GM08714 (cell line): ENCODE results near the gene RNASE1.
"Not testable (repeated sequence)": the region's sequence is repeated elsewhere in the genome, so short reads cannot be mapped to it uniquely, and the experiment has no call there.

Experiments
- H3K4me3 ChIP-seq: fragments of 200-500 bp; sonication (Bioruptor generic); 2 replicates; pipeline ENCODE4 v1.5.1; 2014; ENCODE audit warnings: mild to moderate bottlenecking, low read length, inconsistent platforms
- ZNF274 ChIP-seq: IDR thresholded peaks from 2 replicates; pipeline ENCODE4 v1.6.1; 2012; ENCODE audit warnings: mild to moderate bottlenecking, low read depth, low read length

RNASE1 gene

DNA sequence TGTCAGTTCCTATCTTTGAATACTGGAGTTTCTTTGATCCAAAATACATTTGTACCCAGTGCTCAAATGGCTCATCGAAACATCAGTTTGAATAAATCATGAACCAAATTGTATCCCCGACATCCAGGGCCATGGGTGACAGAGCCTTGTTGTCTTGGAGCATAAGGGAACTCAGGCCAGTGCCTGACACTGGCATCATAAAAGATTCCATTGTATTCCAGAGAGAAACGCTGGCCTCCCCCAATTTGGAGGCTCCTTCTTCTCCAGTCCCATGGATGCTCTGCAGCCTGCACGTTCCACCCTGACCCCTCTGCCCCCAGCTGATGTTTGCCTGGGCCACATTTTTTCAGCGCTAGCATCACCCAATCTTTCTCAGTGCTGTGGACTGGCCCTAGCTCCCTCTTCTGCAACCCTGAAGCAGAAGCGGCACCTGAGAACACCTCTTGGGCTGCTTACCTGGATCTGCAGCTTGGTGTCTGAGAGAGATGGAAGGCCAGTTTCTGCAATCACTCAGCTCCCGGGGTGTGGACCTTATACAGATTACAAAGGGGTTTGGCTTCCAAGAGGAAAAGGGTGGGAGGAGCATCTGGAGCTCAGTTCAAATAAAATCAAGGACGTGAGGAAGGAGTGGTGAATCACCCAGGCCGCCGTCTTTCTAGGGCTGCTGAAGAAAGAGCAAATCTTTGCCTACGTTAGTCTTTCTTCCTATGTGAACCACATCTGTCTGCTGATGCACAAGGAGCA lies at the start of gene RNASE1:
TSS of gene RNASE1 (minus strand) at position 504 of the 744 bp plus-strand sequence. CDS start 776 bp downstream, outside the sequence.
- no peak for TF ChIP-seq ZNF274
- H3K4me3 ChIP-seq: no peak within 1 kb of the TSS

- no peak overlapping the region for H3K4me3 ChIP-seq
- TF ChIP-seq ZNF274: no peak
These were observed 46.4 kb upstream of the RNASE1 start for GRCh38 chr14:20848955-20849570.

GRCh38 chr14:20848316-20848954 lies 45.8 kb upstream of the RNASE1 start:
- H3K4me3 ChIP-seq: no peak overlapping the region
- TF ChIP-seq ZNF274: no peak

DNA sequence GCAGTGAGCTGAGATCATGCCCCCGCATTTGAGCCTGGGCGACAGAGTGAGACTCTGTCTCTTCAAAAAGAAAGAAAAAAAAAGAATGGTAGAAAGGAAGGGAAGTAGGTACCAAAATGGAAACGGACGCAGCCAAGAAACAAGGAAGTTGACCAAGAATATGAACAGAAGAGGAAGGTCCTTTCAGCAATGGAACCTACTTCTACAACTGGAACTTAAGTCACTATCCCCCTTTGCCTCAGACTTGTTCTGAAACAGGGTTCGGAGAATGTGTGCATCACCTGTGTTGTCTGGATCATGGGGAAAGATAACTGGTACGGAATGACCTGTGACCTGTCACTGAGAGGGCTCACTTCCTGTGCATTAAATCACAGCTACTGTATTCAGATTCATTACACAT lies 43.9 kb upstream of the RNASE1 start:
- H3K4me3 ChIP-seq: no peak overlapping the region
- TF ChIP-seq ZNF274: no peak

DNA sequence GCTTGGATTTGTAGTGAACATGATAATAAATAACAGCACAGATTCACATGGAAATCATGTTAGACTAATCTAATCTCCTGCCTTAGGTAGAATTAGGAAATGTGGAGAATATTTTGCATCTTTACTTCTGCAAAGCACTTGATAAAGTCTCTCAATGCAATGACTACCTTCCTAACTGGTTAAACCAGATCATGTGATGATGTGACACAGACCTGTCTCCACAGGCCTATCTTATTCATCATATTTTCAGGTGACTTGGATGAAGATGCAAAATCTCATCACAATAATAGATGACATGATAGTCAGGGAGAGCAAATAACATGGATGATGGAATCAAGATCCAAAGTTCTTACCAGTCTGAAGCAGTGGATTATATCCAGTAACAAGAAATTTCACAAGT lies 38.5 kb upstream of the RNASE1 start:
- no peak for TF ChIP-seq ZNF274

GRCh38 chr14:20837831-20838230 lies 35.2 kb upstream of the RNASE1 start:
- no peak for TF ChIP-seq ZNF274
- H3K4me3 ChIP-seq: no peak overlapping the region

More for the DNA sequence above, 38.5 kb upstream of the RNASE1 start:
- no peak overlapping the region for H3K4me3 ChIP-seq

- no peak for TF ChIP-seq ZNF274
- no peak overlapping the region for H3K4me3 ChIP-seq
These were observed 34.2 kb upstream of the RNASE1 start for GRCh38 chr14:20836668-20837338.

DNA sequence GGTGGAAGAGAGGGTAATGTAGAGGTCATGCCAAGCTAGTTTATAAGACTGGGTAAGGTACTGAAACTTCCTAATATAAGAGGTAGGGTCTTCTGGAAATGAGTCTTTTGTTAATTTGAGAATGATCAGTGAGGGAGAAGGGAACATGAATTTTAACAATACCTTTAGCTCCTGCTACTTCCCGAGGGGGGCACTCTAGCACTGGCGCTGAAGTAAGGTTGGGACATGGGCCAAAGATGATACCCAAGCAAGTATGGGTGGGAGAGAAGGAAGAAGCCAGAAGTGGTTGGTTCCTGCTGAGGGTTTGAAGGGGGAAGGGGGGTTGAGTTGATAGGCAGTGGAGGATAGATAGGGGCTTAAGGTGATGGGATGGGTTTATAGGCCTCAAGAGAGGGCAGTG lies 32.3 kb upstream of the RNASE1 start:
- TF ChIP-seq ZNF274: no peak
- H3K4me3 ChIP-seq: no peak overlapping the region

GRCh38 chr14:20830831-20831230 lies 28.2 kb upstream of the RNASE1 start:
- TF ChIP-seq ZNF274: no peak

GRCh38 chr14:20828024-20828694 lies 25.5 kb upstream of the RNASE1 start:
- not testable (repeated sequence) for H3K4me3 ChIP-seq

More at GRCh38 chr14:20830831-20831230, 28.2 kb upstream of the RNASE1 start:
- no peak overlapping the region for H3K4me3 ChIP-seq

DNA sequence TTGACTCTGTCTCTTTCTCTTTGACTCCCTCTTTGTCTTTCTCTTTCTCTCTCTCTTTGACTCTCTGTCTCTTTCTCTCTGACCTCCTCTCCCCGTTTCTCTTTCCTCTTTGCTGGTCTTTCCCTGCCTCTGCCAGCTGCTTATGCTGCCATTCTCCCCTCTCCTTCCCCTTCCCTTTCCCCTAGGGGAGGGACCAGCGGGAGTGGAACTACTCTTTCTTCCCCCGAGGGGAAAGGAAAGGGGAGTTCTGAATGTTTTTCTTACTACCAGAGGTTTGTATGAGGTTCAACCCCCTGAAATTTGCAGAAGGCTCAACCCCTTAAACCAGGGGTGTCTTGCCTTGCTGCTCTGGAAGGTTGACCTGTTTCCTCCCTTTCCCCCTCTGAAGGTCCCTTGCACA lies 24.7 kb upstream of the RNASE1 start:
- TF ChIP-seq ZNF274: no peak
- H3K4me3 ChIP-seq: no peak overlapping the region

DNA sequence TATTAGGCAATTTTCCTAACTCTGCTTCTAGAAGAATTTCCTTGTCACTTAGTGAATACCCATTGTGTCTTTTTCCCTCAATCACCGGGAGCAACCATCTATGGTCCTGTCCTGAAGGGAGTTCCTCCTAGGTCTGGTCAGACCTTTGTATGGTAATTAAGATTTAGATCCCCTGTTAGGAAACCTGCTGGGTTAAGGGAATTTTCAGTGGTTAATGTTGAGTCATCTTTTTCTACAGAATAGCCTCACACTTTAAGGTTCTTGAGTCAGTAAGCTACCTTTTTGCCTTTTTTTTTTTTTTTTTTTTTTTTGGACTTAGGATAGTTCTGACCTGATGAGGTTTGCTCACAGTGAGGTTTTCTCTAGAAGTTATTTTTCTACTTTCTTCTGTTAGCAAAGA lies 24.0 kb upstream of the RNASE1 start:
- H3K4me3 ChIP-seq: not testable (repeated sequence)

- TF ChIP-seq ZNF274: no peak
- no peak overlapping the region for H3K4me3 ChIP-seq
These were observed 21.2 kb upstream of the RNASE1 start for GRCh38 chr14:20823859-20824258.

DNA sequence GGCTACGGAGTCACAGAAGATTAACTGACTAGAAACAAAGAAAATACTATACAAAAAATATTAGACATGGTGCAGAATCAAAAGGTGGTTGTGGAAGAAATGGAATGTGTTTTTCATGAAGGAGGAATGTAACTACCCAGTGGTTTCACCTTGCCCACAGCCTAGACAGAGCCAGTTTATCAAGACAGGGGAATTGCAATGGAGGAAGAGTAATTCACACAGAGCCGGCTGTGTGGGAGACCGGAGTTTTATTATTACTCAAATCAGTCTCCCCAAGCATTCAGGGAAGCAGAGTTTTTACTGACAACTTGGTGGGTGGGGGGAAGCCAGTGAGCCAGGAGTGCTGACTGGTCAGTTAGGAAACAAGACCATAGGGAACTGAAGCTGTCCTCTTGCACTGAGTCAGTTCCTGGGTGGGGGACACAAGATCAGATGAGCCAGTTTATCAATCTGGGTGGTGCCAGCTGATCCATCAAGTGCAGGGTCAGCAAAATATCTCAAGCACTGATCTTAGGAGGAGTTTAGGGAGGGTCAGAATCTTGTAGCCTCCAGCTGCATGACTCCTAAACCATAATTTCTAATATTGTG lies 19.0 kb upstream of the RNASE1 start:
- H3K4me3 ChIP-seq: not testable (repeated sequence)
